Stimulated activated CD4-positive, alpha-beta T cell treated with anti-CD3 and anti-CD28 coated beads, Interleukin-4, amount 100 ng/mL, for 48 hours (primary cell): Measurements from ENCODE around the gene CDK11A.
"Not testable (repeated sequence)": the region's sequence is repeated elsewhere in the genome, so short reads cannot be mapped to it uniquely, and the experiment has no call there.

Experiments
- DNase-seq, 2 donors: peaks; one replicate each; pipeline ENCODE4 v3.0.0-alpha.2; 2020; ENCODE audit warnings: low read depth in 2 of 2

CDK11A gene

DNA sequence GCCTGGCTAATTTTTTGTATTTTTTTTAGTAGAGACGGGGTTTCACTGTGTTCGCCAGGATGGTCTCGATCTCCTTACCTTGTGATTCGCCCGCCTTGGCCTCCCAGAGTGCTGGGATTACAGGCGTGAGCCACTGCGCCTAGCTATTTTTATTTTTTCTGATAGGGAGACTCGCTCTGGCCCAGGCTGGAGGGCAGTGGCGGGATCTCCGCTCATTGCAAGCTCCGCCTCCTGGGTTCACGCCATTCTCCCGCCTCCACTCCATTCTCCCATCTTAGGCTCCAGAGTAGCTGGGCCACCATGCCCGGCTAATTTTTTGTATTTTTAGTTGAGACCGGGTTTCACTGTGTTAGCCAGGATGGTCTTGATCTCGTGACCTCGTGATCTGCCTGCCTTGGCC, 1.9 kb upstream of the CDK11A start:
- not testable (repeated sequence) for DNase-seq

DNA sequence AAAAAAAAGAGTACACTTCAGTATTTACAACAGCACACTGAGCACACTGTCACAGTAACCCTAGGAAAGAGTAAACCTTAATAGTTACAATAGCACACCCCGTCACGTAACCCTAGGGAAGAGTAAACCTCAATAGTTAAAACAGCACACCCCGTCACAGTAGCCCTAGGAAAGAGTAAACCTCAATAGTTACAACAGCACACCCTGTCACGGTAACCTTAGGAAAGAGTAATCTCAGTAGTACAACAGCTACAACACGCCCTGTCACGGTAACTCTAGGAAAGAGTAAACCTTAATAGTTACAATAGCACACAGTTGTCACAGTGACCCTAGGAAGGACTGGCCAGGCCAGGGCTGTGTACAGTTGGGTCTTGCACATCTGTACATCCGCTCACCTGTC, 3.0 kb downstream of the CDK11A start:
- no peak for DNase-seq

DNA sequence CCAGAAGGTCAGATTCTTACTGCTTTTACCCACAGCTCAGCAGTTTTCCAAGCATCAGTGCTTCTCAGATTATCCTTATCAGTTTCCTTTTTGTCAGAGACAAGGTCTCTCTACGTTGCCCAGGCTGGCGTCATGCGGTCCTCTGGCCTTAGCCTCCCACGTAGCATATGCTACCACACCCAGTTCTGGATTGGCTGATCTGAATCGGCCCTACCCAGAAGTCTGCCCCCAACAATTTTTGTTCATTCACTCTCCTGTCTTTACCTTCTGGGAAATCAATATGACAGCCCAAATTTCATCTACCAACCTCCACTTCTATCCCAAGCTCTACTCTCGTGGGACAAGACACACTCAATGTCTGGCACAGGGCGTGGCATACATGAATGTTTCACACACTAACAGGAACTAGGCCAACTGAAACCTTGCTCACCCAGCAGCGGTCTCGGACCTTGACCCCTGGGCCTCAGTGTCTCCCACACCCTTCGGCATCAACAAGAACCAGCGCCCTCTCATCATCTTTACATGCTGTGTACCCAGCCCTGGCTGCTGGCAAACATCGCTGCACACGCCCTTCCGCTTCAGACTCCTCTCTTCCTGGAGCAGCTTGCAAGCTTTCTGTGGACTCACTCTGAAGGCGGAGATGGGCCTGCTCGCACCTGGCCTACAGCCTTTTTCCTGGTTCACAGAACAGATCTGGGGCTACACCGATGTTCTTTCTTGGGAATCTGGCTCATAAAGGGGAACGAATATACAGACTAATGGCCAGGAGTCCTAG, 8.9 kb downstream of the CDK11A start:
- not testable (repeated sequence) for DNase-seq

DNA sequence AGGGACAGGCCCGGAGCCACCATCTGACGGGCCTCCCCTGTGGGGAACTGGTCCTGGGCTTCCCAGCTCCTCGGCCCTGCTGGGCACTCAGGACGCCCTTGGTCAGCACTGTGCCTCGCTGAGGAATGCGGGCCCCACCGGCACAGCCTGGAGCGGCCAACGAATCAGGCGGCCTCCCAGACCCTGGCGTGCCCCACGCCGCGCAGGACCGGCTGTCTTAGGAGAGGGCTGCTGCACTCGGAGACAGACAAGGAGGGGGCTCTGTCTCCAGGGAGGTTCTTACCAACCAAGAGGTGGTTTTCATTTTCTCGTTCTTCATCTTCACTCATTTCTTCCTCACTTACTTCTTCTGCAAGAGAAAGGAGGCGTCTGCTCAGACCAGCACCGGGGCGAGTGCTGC, 16.3 kb downstream of the CDK11A start:
- not testable (repeated sequence) for DNase-seq

DNA sequence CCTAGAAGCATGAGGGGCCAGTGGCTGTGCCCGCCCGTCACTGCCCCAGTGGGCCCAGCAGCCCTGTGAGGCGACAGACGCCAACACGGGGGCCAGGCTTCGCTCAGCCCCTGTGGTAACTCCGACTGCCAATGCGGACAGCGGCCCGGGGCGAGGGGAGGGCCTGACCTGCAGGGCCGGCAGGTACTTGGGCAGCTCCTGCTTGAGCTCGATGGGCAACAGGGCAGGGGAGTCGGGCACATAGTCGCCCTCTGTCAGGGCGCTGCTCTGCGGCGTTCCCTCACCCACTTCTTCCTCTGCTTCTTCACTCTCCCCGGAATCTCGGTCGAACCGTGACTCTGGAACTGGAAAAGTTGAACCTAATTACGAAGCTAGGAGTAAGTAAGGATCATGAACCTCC, 16.9 kb downstream of the CDK11A start:
- DNase-seq, result not testable (repeated sequence)

DNA sequence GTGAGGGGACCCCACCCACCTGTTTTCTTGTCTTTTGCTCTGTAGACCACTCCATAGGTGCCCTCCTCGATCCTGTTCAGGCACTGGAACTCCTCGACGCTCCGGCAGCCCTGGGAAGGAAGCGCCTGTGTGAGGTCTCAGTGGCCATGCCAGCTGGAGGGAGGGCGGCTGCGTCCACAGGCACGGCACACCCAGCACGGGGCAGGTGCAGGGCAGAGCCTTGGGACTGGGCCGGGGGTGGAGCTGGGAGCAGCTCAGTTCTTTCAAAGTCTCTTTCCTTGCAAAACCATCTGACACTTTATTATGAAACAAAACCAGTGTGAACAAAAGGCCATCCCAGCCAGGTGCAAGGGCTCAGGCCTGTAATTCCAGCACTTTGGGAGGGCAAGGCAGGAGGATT, 18.5 kb downstream of the CDK11A start:
- not testable (repeated sequence) for DNase-seq

DNA sequence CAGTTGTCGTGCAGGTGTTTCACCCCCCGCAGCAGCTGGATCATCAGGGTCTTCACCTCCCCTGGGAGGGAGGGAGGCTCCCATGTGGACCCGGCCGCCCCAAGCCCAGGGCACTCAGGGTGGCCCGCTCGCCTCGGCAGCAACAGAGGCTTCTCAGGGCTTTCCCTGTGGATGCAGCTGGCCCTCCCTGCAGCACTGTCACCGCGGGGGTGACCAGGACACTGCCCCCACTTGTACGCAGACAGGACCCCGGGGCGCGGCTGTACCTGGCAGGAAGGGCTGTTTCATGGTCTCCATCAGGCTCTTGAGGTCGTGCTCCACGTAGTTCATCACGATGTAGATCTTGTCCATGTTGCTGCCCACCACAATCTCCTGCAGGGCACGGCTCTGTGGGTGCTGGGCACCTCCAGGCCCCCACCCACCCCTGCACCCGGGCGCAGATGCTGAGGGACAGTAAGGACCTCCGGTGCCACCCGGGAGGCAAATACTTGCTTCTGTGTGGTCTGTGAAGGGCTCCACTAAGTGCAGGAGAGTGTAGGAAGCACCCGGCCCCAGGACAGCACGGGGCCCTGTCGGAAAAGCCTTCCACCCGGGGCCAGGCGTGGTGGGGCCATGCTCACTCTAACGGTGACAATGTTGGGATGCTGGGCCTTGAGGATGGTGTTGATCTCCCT, 19.7 kb downstream of the CDK11A start:
- not testable (repeated sequence) for DNase-seq

DNA sequence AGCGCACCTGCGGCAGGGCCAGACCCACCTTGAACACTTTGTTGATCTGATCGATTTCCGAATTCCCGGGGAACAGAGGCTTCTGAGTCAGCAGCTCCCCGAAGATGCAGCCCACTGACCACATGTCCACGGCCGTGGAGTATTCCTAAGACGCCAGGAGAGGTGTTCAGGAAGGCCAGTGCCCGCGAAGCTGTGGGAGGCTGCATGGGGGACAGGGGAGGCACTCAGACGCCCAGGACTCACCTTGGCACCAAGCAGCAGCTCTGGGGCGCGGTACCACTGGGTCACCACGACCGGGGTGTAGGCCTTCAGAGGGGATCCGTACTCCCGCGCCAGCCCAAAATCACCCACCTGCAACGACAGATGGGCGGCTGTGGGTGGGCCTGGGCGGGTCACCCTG, 20.4 kb downstream of the CDK11A start:
- no peak for DNase-seq

DNA sequence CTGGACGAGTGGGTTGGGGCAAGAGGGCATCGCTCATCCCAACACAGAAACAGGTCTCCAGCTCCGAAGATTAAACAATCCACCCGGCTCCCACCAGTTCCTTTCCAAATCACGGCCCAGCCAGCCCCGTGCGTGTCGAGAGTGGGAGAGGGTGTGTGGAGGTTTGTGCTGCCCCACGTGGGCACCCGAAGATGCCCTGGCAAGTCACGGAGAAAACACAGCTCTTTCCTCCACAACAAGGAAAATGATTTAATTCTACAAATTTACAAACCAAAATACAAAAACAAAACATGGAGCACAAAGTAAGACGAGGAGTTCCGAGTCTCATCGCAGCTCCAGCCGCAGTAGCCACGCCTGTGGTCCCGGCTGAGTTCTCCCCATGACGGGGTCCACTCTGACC, 21.7 kb downstream of the CDK11A start:
- DNase-seq, result not testable (repeated sequence)

DNA sequence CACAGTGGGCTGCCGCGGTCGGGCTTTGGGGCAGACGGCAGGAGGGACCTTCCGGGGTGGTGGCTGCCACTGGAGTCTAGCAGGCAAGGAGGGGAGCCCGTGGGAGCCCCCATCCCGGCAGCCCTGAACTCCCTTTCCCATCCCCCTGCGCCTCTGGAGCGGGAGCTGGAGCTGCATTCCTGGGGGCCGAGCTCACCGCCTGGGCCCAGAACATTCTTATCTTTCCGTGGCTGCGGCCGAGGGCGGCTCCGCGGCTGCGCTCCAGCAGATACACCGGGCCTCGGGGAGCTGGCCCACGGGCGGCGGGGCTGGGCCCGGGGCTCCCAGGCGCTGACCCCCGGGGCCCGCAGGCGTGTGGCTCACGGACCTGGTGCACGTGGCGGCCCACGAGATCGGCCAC, 23.6 kb downstream of the CDK11A start:
- not testable (repeated sequence) for DNase-seq

DNA sequence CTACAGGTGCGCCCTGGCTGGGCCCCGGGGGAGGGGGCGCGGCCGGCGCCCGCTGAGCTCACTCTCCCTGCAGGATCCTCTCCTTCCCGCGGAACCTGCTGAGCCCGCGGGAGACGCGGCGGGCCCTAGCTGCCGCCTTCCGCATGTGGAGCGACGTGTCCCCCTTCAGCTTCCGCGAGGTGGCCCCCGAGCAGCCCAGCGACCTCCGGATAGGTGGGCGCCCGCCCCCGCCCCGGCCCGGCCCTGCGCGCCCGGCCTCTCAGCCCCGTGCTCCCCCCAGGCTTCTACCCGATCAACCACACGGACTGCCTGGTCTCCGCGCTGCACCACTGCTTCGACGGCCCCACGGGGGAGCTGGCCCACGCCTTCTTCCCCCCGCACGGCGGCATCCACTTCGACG, 24.1 kb downstream of the CDK11A start:
- not testable (repeated sequence) for DNase-seq

DNA sequence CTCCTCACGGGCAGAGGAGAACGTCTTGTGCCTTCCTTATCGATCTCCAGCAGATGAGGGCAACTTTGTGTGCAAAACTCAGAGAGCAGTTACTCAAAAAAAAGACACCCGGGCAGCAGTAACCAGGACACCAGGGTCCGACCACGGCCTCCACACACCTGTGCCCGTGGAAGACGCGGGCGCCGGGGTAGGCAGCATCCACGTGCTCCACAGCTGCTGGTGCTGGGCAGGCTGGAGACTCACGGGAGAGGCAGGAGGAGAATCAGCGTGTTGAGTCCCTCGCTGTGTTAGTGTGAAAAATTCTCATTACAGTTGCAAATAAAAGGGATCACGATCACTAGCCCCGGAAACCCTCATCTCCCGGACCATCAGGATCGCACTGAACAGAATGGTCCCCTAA, 25.1 kb downstream of the CDK11A start:
- DNase-seq, result not testable (repeated sequence)

DNA sequence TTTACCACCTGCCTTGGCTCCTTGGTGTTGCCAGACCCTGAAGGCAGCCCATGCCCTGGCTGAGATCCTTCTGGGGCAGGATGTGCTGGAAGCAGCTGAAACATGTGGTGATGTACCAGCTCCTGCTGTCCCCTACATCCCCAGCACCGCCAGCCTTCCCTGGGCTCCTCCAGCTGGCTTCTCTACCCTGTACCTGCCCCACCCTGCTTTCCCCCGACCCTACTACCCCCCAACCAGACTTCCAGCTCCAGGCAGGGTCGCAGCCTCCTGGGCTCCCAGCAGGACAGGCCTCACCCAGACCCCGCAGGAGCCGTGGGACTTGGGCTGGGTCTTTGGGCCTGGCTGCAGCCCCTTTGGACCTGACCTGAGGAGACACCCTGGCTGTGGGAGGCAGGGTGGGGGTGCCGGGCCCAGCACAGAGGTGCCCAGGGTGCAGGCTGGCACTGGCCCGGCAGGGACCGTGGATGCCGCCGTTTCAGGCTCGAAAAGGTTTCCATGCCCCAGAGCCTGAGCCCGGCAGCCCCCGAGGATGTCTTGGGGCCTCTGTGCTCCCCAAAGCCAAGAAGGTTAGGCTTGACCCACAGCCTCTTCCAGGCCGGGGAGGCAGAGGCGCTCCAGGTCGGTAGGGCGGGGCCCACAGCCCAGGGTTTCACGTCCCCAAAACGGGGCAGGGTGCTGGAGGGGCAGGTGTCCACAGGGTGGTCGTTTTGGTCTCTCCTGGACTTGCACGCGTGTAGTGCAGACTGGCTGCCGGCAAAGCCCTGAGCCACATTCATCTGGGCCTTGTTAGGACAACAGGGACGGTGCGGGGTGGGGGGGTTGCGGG, 26.6 kb downstream of the CDK11A start:
- DNase-seq, result not testable (repeated sequence)

DNA sequence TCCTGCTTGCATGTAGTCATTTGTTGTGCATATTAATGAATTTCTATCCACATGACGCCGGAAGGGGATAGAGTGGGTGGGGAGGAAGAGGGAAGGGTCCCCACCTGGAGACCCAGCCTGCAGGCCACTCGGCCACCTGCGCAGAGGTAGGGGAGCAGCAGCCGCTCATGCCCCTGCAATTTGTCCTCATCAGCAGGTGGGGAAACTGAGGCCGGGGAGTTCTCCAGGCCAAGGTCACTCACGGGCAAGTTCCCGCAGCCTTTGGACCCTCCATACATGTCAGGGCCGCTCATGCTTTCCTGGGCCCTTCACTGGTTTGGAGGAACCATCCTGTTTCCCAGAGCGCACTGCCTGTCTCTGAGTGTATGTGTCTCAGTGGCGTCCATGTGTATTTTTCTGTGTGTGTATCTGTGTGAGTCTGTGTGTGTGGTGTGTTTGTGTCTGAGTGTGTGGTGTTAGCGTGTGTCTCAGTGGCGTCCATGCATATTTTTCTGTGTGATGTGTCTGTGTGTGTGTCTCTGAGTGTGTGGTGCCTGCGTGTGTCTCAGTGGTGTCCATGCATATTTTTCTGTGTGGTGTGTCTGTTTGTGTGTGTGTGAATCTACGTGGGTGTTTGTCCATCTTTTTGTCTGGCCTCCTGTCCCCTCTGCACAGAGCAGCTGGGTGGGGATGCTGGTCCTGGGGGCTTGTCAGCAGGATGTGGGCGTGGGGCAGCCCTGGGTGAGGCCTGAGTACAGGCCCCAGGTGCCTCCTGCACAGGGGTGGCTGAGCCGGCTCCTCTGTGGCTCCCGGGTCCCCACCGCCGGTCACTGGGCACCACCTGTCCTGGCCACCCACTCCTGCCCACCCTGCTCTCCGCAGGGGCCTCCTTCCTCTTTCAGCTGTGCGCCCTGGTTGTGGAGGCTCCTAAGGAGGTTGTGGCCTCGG, 27.5 kb downstream of the CDK11A start:
- DNase-seq, result not testable (repeated sequence)

DNA sequence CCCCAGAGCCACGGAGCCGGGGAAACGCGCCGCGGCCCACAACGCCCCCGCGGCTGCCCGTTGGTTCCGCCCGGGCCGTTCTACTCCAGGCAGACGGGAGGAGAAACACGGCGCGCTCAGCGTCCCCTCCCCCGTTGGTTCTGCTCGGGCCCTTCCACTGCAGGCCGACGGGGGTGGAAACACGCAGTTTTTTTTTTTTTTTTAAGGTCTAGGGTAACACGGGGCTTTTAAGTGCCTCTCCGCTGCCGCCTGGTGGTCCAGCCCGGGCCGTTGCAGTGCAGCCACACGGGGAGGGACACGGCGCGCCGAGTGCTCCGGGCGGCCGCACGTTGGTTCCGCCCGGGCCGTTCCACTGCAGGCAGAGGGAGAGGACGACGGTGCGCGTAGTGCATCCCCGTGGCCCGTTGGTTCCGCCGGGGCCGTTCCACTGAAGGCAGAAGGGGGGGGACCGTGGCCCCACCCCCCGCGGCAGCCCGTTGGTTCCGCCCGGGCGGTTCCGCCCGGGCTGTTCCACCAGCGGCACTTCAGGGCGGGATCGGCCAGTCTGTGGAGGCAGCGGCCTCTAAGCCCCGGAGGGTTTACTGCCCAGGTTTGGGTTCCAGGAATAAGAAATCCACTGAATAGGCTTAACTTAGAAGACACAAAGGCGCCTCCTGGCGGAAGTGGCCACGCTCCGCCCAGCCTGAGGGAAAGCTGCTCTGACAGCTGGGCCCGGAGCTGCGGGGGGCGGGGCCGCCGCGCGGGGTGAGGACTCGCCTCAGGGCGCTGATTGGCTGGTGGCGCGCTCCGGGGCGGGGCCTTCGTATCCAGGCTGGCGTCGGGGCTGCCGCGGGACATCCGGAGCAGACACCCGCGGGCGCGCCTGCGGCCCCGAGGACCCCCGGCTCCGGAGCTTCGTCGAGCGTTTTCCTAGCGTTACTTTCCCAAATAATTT, 31.2 kb downstream of the CDK11A start, which contains the start of gene SLC35E2B:
Gene SLC35E2B (minus strand): TSS at position 82 of the 934 bp plus-strand sequence. CDS start 16,096 bp downstream, outside the sequence.
- peak; percentile 60 to 91 for DNase-seq

DNA sequence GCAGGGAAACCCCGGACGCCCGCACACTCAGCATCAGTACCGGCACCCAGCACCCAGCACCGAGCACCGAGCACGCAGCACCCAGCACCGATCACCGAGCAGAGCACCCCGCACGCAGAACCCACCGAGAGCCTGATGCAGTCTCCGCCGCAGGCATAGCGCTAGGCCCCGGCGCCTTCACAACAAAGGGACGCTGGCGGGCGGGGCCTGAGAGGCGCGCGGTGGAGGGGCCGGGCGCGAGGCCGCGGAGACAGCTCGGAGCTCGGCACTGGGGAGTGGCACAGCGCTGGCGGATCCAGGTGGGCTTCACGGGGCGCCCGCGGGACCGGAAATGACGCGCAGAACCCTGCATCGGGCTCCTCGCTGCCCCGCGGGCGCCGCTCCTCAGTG, 31.8 kb downstream of the CDK11A start:
- peak; percentile 25 to 62 for DNase-seq

DNA sequence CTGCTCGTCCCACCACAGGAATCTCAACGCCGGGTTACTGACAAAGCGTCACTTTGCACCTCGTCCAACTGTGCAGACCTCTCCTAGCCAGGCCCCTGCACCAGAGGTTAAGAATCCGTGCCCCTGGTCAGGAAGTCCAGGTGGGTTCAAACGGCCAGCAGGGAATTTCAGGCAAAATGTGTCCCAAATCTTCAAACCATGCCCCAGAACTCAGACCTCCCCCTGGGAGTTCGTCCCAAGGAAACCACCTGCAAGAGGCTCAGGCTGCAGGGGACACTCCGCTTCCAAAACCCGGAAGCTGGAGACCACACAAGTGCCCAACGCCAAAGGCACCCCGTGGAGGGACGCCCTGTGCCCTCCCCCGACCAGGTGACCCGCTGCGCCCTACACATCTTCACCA, 32.7 kb downstream of the CDK11A start:
- not testable (repeated sequence) for DNase-seq

DNA sequence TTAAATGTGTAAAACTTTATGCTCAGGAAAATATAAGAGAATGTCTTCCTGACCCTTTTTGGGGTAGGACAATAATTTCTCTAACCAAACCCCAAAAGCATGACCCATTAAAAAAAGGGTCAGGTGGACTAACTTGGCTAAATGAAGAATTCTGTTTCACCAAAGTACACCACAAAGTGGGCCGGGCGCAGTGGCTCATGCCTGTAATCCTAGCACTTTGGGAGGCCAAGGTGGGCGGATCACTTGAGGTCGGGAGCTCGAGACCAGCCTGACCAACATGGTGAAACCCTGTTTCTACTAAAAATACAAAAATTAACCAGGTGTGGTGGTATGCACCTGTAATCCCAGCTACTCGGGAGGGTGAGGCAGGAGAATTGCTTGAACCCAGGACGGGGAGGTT, 34.6 kb downstream of the CDK11A start:
- not testable (repeated sequence) for DNase-seq

DNA sequence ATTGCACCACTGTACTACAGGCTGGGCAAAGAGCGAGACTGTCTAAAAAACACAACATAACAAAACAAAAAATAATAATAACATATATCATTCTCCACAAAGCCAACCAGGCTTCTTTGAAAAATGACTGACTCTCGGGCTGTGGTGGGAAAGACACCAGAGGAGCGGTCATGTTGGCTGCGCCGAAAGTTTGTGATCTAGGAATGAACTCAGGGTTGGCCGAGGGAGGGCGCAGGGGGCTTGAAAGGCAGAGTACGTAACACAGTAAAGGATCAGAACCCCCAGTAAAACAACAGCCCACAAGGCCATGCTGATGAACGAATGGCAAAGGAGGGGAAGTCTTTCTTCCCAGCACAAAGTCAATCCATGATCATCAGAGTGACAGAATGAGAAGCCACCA, 36.3 kb downstream of the CDK11A start:
- no peak for DNase-seq
